Retinal pigment epithelial cell (primary cell): ENCODE results near the gene CLCA1.

Experiments used
- DNase-seq: peaks from one replicate; pipeline ENCODE4 v3.0.0-alpha.2; 2010; ENCODE audit warnings: low read depth
- H3K4me3 ChIP-seq: 2 replicates; pipeline ENCODE4 v1.5.1; 2011; ENCODE audit warnings: mild to moderate bottlenecking, low read length, control low read depth, moderate library complexity
- CTCF ChIP-seq: conservative IDR thresholded peaks from 2 replicates; pipeline ENCODE4 v1.5.1; 2011; ENCODE audit warnings: low read depth, low read length, control low read depth, inconsistent platforms

CLCA1 gene

GRCh38 chr1:86460998-86461397 is 7.7 kb upstream of the CLCA1 start:
- no peak overlapping the region for H3K4me3 ChIP-seq
- no peak for DNase-seq
- TF ChIP-seq CTCF: no peak

GRCh38 chr1:86461482-86461881 is 7.2 kb upstream of the CLCA1 start:
- no peak for TF ChIP-seq CTCF
- H3K4me3 ChIP-seq: no peak overlapping the region
- DNase-seq: no peak

DNA sequence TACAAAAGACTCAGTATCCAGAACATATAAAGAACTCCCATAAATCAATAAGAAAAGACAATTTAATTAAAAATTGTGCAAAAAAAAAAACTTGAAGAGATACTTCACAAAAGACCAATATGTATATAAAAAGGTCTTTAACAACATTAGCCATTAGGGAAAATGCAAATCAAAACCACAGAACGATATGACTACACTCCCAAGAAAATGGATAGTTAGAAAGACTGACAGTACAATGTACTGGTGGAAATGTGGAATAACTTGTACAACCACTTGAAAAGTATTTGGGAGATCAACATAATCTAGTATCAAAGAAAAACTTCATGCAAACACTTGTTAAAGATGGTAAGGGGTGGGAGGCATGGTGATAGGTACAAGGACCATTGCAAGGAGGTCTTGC is 3.9 kb upstream of the CLCA1 start:
- no peak overlapping the region for H3K4me3 ChIP-seq
- no peak for TF ChIP-seq CTCF

DNA sequence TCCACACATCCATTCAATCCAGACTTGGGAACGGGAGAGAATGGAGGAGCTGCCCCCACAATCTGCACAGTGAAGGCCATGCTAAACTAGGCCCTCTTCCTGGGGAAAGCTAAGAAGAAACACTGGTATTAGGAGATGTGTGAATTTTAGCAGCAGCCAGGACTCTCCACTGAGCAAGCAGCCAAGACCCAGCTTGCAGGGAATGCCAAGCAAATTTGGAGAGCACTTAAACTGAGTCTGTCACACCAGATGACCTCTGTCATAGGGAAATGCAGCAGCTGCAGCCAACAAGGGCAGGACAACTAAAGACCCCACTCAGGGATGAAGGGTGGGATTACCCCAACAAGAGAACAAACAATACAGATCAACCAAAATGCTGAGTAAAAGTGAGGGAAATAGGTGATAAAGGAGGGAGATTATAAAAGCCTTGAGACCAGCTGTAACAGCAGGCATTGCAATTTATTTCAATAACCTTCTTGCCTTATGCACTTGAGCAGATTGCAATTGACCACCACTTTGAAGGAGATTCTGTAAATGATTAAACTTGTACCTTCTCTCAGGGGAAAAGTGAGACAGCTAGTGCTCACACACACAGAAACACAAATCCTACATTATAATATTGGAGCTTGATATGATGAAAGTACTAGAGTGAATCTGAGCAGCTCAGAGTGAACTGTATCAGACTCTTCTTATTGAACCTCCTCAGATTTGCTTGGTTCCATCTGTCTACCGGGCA is 2.5 kb upstream of the CLCA1 start:
- TF ChIP-seq CTCF: no peak
- no peak for DNase-seq
- no peak overlapping the region for H3K4me3 ChIP-seq

More for the DNA sequence above, 3.9 kb upstream of the CLCA1 start:
- DNase-seq: no peak

DNA sequence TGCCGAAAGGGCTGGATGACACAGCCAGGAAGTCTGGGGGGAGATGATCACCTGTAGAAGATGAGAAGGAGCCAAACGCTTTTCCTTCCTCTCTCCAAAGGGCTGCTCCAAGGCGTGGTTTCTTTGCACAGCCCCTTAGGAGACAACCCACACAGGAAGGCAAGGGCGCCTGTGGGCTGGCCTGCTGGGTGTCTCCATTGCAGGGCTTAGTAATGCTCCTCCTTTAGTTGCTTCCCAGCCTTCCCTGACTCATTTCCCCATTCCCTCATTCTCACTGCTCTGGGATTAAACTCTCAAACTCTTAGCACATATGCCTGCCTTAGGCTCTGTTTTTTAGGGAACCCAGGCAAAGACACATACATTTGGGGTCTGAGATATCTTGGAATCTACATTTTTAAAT is 1.7 kb upstream of the CLCA1 start:
- H3K4me3 ChIP-seq: no peak overlapping the region
- no peak for TF ChIP-seq CTCF
- no peak for DNase-seq

GRCh38 chr1:86470859-86471258 is 2.1 kb downstream of the CLCA1 start:
- TF ChIP-seq CTCF: no peak
- DNase-seq: no peak
- no peak overlapping the region for H3K4me3 ChIP-seq

GRCh38 chr1:86471291-86471690 is 2.6 kb downstream of the CLCA1 start:
- no peak for DNase-seq
- no peak for TF ChIP-seq CTCF
- H3K4me3 ChIP-seq: no peak overlapping the region
